ENCODE measurements around the gene AP1B1.

DNA sequence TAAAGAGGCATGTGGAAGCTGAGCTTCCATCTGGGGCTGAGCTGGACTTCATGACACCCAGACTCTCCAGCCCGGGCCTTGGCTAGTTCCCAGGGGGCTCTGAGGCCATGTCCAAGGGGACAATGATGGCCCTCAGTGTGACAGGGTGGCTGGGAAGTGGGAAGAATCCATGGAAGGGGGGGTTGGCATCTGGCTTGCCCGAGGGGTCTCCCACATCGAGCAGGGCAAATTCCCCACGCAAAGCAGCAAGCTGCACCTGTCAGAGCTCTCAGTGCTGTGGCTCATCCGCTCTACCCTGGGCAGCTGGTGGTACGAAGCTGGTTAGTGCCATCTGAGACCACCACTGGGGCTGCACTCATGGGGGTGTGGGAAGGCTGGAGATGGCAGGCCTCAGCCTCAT lies 9.4 kb upstream of the AP1B1 start:
- TF ChIP-seq, protein P1, sequence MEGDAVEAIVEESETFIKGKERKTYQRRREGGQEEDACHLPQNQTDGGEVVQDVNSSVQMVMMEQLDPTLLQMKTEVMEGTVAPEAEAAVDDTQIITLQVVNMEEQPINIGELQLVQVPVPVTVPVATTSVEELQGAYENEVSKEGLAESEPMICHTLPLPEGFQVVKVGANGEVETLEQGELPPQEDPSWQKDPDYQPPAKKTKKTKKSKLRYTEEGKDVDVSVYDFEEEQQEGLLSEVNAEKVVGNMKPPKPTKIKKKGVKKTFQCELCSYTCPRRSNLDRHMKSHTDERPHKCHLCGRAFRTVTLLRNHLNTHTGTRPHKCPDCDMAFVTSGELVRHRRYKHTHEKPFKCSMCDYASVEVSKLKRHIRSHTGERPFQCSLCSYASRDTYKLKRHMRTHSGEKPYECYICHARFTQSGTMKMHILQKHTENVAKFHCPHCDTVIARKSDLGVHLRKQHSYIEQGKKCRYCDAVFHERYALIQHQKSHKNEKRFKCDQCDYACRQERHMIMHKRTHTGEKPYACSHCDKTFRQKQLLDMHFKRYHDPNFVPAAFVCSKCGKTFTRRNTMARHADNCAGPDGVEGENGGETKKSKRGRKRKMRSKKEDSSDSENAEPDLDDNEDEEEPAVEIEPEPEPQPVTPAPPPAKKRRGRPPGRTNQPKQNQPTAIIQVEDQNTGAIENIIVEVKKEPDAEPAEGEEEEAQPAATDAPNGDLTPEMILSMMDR (IDR thresholded peaks at IDR 0.05) = no peak
- TF ChIP-seq POLR2A (IDR thresholded peaks at IDR 0.05) = no peak

All from body of pancreas (tissue), 4 donors.